Measurements from ENCODE around the gene LRSAM1.

The LRSAM1 gene

DNA sequence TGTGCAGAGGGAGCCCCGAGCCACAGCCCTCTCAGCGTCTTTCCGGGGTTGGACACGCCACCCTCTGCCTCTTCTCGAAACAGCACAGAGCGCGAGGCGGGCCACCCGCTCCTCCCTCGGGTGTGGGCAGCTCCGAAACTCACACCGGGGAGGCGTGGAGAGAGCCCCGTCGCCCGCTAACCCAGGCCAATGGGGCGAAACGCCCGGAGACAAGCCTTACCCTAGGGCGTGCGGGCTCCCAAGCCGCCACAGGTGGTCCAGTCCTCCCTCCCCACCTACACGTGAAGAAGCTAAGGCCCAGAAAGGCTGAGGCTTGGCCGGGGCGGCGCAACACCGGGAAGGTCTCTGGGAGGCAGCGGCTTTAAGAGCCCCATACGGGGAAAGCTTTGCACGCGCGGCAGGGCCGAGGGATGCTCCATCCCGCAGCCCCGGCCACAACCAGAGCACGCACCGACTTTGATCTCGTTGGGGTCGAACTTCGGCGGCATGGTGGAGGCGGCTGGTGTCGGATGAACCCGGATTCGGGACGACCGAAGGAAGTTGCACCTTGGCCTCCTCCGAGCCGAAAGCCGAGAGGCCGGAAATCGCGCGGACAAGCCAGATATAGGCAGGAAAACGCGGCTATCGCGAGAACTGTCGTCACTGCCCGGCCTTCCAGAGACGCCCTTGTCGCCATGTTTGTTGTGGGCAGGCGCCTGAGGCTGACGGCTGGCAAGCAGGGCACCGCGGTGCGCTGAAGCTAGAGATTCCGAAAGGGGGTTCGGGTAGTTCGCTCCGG is at the start of gene LRSAM1, which contains the start of gene RPL12:
LRSAM1 (plus strand) TSS at position 681 of the 778 bp plus-strand sequence. CDS start 3,018 bp downstream, outside the sequence.
RPL12 (minus strand) TSS at position 577 of the 778 bp plus-strand sequence; CDS start at position 488, 89 bp downstream.
- peak within 1 kb of the TSS; percentile 98 for H3K27ac ChIP-seq
- TF ChIP-seq, protein P1, sequence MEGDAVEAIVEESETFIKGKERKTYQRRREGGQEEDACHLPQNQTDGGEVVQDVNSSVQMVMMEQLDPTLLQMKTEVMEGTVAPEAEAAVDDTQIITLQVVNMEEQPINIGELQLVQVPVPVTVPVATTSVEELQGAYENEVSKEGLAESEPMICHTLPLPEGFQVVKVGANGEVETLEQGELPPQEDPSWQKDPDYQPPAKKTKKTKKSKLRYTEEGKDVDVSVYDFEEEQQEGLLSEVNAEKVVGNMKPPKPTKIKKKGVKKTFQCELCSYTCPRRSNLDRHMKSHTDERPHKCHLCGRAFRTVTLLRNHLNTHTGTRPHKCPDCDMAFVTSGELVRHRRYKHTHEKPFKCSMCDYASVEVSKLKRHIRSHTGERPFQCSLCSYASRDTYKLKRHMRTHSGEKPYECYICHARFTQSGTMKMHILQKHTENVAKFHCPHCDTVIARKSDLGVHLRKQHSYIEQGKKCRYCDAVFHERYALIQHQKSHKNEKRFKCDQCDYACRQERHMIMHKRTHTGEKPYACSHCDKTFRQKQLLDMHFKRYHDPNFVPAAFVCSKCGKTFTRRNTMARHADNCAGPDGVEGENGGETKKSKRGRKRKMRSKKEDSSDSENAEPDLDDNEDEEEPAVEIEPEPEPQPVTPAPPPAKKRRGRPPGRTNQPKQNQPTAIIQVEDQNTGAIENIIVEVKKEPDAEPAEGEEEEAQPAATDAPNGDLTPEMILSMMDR (conservative IDR thresholded peaks at IDR 0.05): no peak

DNA sequence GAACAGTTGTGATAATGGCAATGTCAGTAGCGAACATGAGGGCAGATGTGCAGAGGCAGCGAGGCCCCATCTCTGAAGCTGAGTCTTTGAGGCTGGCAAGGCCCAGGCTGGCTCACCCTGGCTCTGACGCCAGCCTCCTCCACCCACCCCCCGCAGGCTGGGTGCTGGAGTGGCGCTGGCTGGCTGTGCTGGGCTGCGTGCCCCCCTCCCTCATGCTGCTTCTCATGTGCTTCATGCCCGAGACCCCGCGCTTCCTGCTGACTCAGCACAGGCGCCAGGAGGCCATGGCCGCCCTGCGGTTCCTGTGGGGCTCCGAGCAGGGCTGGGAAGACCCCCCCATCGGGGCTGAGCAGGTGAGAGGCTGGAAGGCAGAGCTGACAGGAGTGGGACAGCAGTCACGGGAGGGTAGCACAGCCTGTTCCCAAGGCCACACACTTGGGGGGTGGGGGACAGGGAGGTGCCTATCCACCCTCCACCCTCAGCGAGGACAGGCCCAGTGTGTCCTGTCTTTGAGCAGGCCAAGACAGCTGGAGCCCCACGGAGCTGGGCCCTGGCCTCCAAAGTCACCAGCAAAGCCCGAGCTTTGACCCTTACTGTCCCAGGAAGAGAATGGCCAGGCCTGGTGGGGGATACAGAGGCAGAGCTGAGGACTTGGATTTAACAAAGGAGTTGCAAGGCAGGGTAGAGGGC is 48.8 kb upstream of the LRSAM1 start:
- no peak overlapping the region for H3K27ac ChIP-seq
- TF ChIP-seq, protein P1 (conservative IDR thresholded peaks at IDR 0.05): no peak

DNA sequence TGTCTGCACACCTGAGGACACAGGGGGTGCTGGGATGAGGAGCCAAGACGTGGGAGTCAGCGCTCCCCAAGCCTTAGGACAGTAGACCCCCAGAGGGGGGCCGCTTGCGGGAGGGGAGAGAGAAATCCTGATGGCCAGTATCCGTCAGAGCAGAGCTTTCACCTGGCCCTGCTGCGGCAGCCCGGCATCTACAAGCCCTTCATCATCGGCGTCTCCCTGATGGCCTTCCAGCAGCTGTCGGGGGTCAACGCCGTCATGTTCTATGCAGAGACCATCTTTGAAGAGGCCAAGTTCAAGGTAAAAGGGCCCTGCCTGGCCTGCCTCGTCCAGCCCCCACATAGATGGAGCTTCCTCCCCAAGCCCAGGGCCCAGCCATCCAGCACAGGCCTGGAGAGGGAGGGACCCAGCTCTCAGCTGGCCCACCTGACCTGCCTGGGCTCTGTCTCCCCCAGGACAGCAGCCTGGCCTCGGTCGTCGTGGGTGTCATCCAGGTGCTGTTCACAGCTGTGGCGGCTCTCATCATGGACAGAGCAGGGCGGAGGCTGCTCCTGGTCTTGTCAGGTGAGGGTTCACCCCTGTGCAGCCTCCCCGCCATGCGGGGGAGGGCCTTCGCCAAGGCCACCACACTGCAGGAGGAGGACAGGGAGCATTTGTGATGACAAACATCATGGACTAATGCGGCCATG is 47.7 kb upstream of the LRSAM1 start:
- H3K27ac ChIP-seq: no peak overlapping the region

DNA sequence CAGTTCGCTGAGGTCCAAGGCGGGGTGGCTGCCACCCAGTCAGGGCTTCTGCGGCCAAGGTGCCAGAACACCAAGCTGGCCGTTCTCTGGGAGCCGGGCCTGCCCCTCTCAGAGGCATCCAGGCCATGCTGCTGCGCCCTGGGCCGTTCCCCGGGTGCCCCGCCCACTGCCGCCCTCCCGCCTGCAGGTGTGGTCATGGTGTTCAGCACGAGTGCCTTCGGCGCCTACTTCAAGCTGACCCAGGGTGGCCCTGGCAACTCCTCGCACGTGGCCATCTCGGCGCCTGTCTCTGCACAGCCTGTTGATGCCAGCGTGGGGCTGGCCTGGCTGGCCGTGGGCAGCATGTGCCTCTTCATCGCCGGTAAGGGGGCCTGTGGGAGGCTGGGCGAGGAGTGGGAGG is 46.7 kb upstream of the LRSAM1 start:
- TF ChIP-seq, protein P1 (conservative IDR thresholded peaks at IDR 0.05): no peak
- H3K27ac ChIP-seq: no peak overlapping the region

More for the DNA sequence above, 47.7 kb upstream of the LRSAM1 start:
- TF ChIP-seq, protein P1 (conservative IDR thresholded peaks at IDR 0.05): no peak

DNA sequence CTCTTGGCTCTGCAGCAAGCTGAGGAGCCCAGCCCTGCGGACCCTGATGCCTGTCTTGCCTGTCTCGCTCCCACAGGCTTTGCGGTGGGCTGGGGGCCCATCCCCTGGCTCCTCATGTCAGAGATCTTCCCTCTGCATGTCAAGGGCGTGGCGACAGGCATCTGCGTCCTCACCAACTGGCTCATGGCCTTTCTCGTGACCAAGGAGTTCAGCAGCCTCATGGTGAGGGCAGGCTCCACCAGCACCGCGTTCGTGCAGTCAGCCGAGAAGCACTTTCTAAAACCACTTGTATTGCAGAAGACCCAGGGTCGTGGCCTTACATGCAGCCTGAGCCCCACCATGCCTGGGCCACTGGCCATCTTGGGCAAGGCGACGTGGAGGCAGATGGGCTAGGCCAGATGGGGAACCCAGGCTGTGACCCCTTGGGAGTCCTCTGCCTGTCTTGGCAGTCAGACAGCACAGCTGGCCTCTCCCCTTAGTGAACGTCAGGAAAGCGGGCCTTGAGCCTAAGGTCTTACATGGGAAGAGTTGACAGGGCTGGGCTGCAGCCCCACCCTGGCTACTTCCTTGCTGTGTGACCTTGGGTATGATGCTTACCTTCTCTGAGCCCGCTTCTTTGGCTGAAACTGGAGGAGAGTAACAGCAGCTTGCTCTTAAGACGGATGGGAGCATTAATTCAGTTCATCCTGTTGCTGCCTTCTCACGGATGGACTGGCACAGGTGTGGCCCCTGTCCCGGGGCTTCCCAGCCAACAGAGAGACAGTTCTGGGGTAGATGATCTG is 45.8 kb upstream of the LRSAM1 start:
- peak overlapping the region; percentile 98 for H3K27ac ChIP-seq

DNA sequence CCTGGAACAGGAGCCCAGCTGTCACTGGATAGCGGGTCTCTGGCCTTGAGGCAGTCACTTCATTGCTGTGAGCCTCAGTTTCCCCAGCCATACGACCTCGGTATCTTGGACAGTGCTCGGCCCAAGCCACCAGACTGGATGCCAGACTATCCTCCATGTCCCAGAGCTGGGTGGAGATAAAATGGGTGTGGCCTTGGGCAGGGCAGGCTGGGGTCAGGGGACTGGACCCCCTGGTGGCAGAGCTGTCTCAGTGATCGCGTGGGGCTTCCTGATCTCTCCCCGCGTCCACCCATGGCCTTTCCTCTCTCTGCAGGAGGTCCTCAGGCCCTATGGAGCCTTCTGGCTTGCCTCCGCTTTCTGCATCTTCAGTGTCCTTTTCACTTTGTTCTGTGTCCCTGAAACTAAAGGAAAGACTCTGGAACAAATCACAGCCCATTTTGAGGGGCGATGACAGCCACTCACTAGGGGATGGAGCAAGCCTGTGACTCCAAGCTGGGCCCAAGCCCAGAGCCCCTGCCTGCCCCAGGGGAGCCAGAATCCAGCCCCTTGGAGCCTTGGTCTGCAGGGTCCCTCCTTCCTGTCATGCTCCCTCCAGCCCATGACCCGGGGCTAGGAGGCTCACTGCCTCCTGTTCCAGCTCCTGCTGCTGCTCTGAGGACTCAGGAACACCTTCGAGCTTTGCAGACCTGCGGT is 44.4 kb upstream of the LRSAM1 start:
- peak overlapping the region; percentile 98 for H3K27ac ChIP-seq
- TF ChIP-seq, protein P1 (conservative IDR thresholded peaks at IDR 0.05): no peak

More for the DNA sequence above, 45.8 kb upstream of the LRSAM1 start:
- TF ChIP-seq, protein P1 (conservative IDR thresholded peaks at IDR 0.05): no peak
